Liver (tissue), 3 donors: ENCODE measurements around the gene S100A4.
A peak's percentile ranks its signal among the peaks of the same experiment; 100 is the strongest.

Source experiments
- ATF3 ChIP-seq: IDR thresholded peaks from 2 replicates; pipeline ENCODE4 v1.6.1; 2016; ENCODE audit warnings: antibody characterized with exemption
- CTCF ChIP-seq: fragments of 150-350 bp; IDR thresholded peaks from 2 replicates; pipeline ENCODE4 v1.5.1; 2017; ENCODE audit warnings: improper control_type of control experiment, low read depth, low read length; ENCODE audit not compliant: missing input control
- FOXA2 ChIP-seq: IDR thresholded peaks from 2 replicates; pipeline ENCODE4 v1.6.1; 2016; ENCODE audit warnings: antibody characterized with exemption
- GABPA ChIP-seq, 2 donors: IDR thresholded peaks in 1 of 2; conservative IDR thresholded peaks in 1 of 2; 2 replicates each; pipeline ENCODE4 v1.6.1; 2016; ENCODE audit warnings: antibody characterized with exemption in 2 of 2, mild to moderate bottlenecking in 1 of 2, moderate library complexity in 1 of 2
- HNF4G ChIP-seq: IDR thresholded peaks from 2 replicates; pipeline ENCODE4 v1.6.1; 2016; ENCODE audit warnings: antibody characterized with exemption
- MAX ChIP-seq: IDR thresholded peaks from 2 replicates; pipeline ENCODE4 v1.6.1; 2016; ENCODE audit warnings: antibody characterized with exemption
- NR2F2 ChIP-seq: IDR thresholded peaks from 2 replicates; pipeline ENCODE4 v1.6.1; 2016; ENCODE audit warnings: antibody characterized with exemption
- RAD21 ChIP-seq, 2 donors: IDR thresholded peaks; 2 replicates each; pipeline ENCODE4 v1.6.1; 2016; ENCODE audit warnings: antibody characterized with exemption in 2 of 2, mild to moderate bottlenecking in 2 of 2
- REST ChIP-seq: IDR thresholded peaks from 2 replicates; pipeline ENCODE4 v1.6.1; 2016; ENCODE audit warnings: antibody characterized with exemption, mild to moderate bottlenecking
- SP1 ChIP-seq: IDR thresholded peaks from 2 replicates; pipeline ENCODE4 v1.6.1; 2018; ENCODE audit warnings: antibody characterized with exemption, mild to moderate bottlenecking
- TAF1 ChIP-seq: conservative IDR thresholded peaks from 2 replicates; pipeline ENCODE4 v1.6.1; 2016; ENCODE audit warnings: antibody characterized with exemption, mild to moderate bottlenecking
- YY1 ChIP-seq: IDR thresholded peaks from 2 replicates; pipeline ENCODE4 v1.6.1; 2016; ENCODE audit warnings: antibody characterized with exemption, mild to moderate bottlenecking
- ZBTB33 ChIP-seq: IDR thresholded peaks from 2 replicates; pipeline ENCODE4 v1.6.1; 2016; ENCODE audit warnings: antibody characterized with exemption
- donor health status: healthy.
- donor health status: healthy.

- TF ChIP-seq HNF4G (no peak), GABPA (IDR thresholded peaks at IDR 0.05 in 1 of 2, conservative IDR thresholded peaks at IDR 0.05 in 1 of 2) (no peak), CTCF (no peak), YY1 (no peak), RAD21 (IDR thresholded peaks at IDR 0.05) (no peak), REST (no peak), FOXA2 (no peak), SP1 (peak; percentile 72), NR2F2 (no peak), MAX (no peak), ZBTB33 (no peak), TAF1 (no peak), ATF3 (no peak)
Observed at GRCh38 chr1:153545067-153546055, at the start of gene S100A4.
